Measurements from ENCODE around the gene ASB11. TPM values are rescaled to one million over a fixed set of nuclear protein-coding genes. Genes with fewer than 3 reads are reported as not detected.

Gene ASB11
- polyA plus RNA-seq, 1 donor (not counting 4 experiments of a cell fraction or from before 2014, with no cell fraction given) = not detected

DNA sequence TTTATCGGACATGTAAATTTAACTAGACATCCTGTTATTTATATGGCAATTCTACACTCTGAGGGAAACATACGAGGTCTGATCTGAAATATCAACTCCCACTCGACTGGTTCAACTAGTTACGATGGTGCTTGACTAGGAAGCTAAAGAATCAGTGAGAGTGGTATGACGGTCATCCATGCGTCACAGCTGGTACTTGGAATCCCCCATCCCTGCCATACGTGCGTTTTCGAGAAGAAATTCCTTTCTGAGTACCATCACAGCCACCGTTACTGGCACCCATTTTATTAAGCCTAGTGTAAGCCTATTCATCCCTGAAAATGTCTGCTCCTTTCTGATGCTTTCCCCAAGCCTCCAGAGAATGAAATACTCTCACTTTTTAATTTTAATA is 20.6 kb upstream of the ASB11 start:
- Histone ChIP-seq H3K27ac (ENCODE audit: control insufficient read depth, insufficient read depth, low read length) (peak overlapping the region; percentile 75), H3K4me2 (ENCODE audit: control insufficient read depth, extremely low read depth, insufficient read depth, low read depth, low read length) (peak overlapping the region; percentile 46), H3K9me1 (ENCODE audit: control insufficient read depth, extremely low read depth, insufficient read depth, low read length) (no peaks in the 10 kb centered on the region), H3K4me3 (ENCODE audit: control insufficient read depth in 2 of 3, extremely low read depth in 1 of 3, insufficient read depth in 2 of 3, low read depth in 1 of 3, low read length in 3 of 3) (peak overlapping the region; percentile 17 to 64 (median 31)), H3K9me3 (ENCODE audit: control insufficient read depth, low read depth, low read length) (no peaks in the 10 kb centered on the region), H3K36me3 (ENCODE audit: control insufficient read depth in 2 of 2, extremely low read depth in 1 of 2, insufficient read depth in 2 of 2, low read length in 2 of 2) (peaks cover 0 to 3% of the 10 kb centered on the region in 2 experiments), H3K9ac (ENCODE audit: control insufficient read depth, extremely low read depth, insufficient read depth, low read length) (peak overlapping the region; percentile 93), H4K20me1 (ENCODE audit: control insufficient read depth, extremely low read depth, insufficient read depth, low read length) (no peaks in the 10 kb centered on the region), H3K27me3 (ENCODE audit: control insufficient read depth, extremely low read depth, insufficient read depth, low read length) (peaks cover 6% of the 10 kb centered on the region), H3K79me2 (ENCODE audit: control insufficient read depth, insufficient read depth, low read length) (peaks cover 12% of the 10 kb centered on the region), H2AFZ (ENCODE audit: control insufficient read depth, low read length) (no peak overlapping the region), H3K4me1 (ENCODE audit: control insufficient read depth, extremely low read depth, insufficient read depth, low read length) (no peaks in the 10 kb centered on the region)
- DNase-seq (ENCODE audit: low read depth, low spot score) = no peak
- peak; percentile 17 for FAIRE-seq
- dilution Hi-C loops (cut with MboI; ENCODE audit: extremely low pct_ligation_motif_present, low sequenced_read_pairs) = no loop called here
- no peak for TF ChIP-seq EZH2 (IDR thresholded peaks at IDR 0.05; ENCODE audit: low read length)

GRCh38 chrX:15335135-15336022 is 19.9 kb upstream of the ASB11 start, which contains the start of gene PIGA:
Gene PIGA, minus strand, starts transcription at chrX:15335523. Its CDS starts 3,593 bp downstream, at chrX:15331930.
- Histone ChIP-seq H3K9me1 (ENCODE audit: control insufficient read depth, extremely low read depth, insufficient read depth, low read length) (no peaks in the 10 kb centered on the region), H3K27me3 (ENCODE audit: control insufficient read depth, extremely low read depth, insufficient read depth, low read length) (peaks cover 6% of the 10 kb centered on the region), H2AFZ (ENCODE audit: control insufficient read depth, low read length) (no peak within 1 kb of the TSS), H3K9ac (ENCODE audit: control insufficient read depth, extremely low read depth, insufficient read depth, low read length) (peak within 1 kb of the TSS; percentile 93), H3K79me2 (ENCODE audit: control insufficient read depth, insufficient read depth, low read length) (peaks cover 12% of the 10 kb centered on the region), H3K9me3 (ENCODE audit: control insufficient read depth, low read depth, low read length) (no peaks in the 10 kb centered on the region), H3K4me3 (ENCODE audit: control insufficient read depth in 2 of 3, extremely low read depth in 1 of 3, insufficient read depth in 2 of 3, low read depth in 1 of 3, low read length in 3 of 3) (peak within 1 kb of the TSS; percentile 41 to 75 (median 58)), H3K4me1 (ENCODE audit: control insufficient read depth, extremely low read depth, insufficient read depth, low read length) (no peaks in the 10 kb centered on the region), H3K4me2 (ENCODE audit: control insufficient read depth, extremely low read depth, insufficient read depth, low read depth, low read length) (peak within 1 kb of the TSS; percentile 46), H3K36me3 (ENCODE audit: control insufficient read depth in 2 of 2, extremely low read depth in 1 of 2, insufficient read depth in 2 of 2, low read length in 2 of 2) (peaks cover 0 to 3% of the 10 kb centered on the region in 2 experiments), H4K20me1 (ENCODE audit: control insufficient read depth, extremely low read depth, insufficient read depth, low read length) (no peaks in the 10 kb centered on the region), H3K27ac (ENCODE audit: control insufficient read depth, insufficient read depth, low read length) (peak within 1 kb of the TSS; percentile 95)
- FAIRE-seq = no peak
- peak; percentile 64 for DNase-seq (ENCODE audit: low read depth, low spot score)
- TF ChIP-seq EZH2 (IDR thresholded peaks at IDR 0.05; ENCODE audit: low read length) = no peak
- no peak for TF ChIP-seq CTCF (optimal IDR thresholded peaks at IDR 0.05 in 1 of 3, IDR thresholded peaks at IDR 0.05 in 1 of 3, conservative IDR thresholded peaks at IDR 0.05 in 1 of 3; ENCODE audit: extremely low read depth in 1 of 3, insufficient read depth in 2 of 3, low read length in 3 of 3)
- dilution Hi-C loops (cut with MboI; ENCODE audit: extremely low pct_ligation_motif_present, low sequenced_read_pairs) = no loop called here
